ENCODE results near the gene CDK8. TPM values are rescaled to one million over a fixed set of nuclear protein-coding genes. Genes with fewer than 3 reads are reported as not detected.

CDK8 gene
- total and polyA plus RNA-seq, 10 of the 15 experiments (the other 5 are each of a cell fraction or from before 2014, with no cell fraction given), result 8.6 to 23.5 (median 12.5) TPM

- in situ Hi-C loops (cut with MboI), result no loop called here
- DNase-seq (ENCODE audit: low read depth, low spot score) (no peak), FAIRE-seq (no peak), ATAC-seq (no peak)
- Histone ChIP-seq H3K79me2 (ENCODE audit: control insufficient read depth, insufficient read depth, low read length) (no peaks in the 10 kb centered on the region), H3K36me3 (ENCODE audit: control insufficient read depth in 2 of 2, insufficient read depth in 2 of 2, low read length in 1 of 2) (no peaks in the 10 kb centered on the region), H3K9ac (ENCODE audit: control insufficient read depth, insufficient read depth, low read length) (no peak overlapping the region), H3K4me1 (ENCODE audit: control insufficient read depth, insufficient read depth, low read length) (no peaks in the 10 kb centered on the region), H3K4me3 (no peak overlapping the region), H2AFZ (ENCODE audit: control insufficient read depth, low read depth, low read length) (no peak overlapping the region), H3K4me2 (ENCODE audit: control insufficient read depth, insufficient read depth) (no peak overlapping the region), H3K27ac (ENCODE audit: control insufficient read depth, insufficient read depth) (no peak overlapping the region), H3K9me3 (replicated peaks; ENCODE audit: control insufficient read depth, insufficient read depth, low read length) (no peaks in the 10 kb centered on the region), H4K20me1 (ENCODE audit: control insufficient read depth, insufficient read depth) (no peaks in the 10 kb centered on the region), H3K27me3 (replicated peaks in 1 of 2; ENCODE audit: control insufficient read depth in 2 of 2, insufficient read depth in 2 of 2, low read length in 1 of 2) (no peaks in the 10 kb centered on the region; a peak in 1 of 4 replicates)
- ChIA-PET POLR2A (no interaction called here), CTCF (no interaction called here), SMC1A (ENCODE audit: uncharacterized antibody, unreplicated experiment) (interaction anchor here (1.0 kb wide), 1 partner anchor 44 kb away, joined by 3 read pairs; no protein-coding TSS in a partner anchor), RAD21 (ENCODE audit: unreplicated experiment) (no interaction called here)
- WGBS (ENCODE audit: insufficient coverage, insufficient replicate concordance, low lambda C conversion rate, missing lambda C conversion rate), result 49% methylated on average over 13 of the region's 13 CpGs
- BruUV-seq (replicated peaks), result no TSS peak
- TF ChIP-seq ZNF207 (IDR thresholded peaks at IDR 0.05; ENCODE audit: borderline replicate concordance) (no peak), ZBED1 (IDR thresholded peaks at IDR 0.05; ENCODE audit: borderline replicate concordance) (no peak), GATAD2B (conservative IDR thresholded peaks at IDR 0.05; ENCODE audit: low read depth) (no peak), SP1 (IDR thresholded peaks at IDR 0.05; ENCODE audit: low read depth, low read length) (no peak), SPI1 (IDR thresholded peaks at IDR 0.05; ENCODE audit: borderline replicate concordance, insufficient read depth, low read depth, low read length) (no peak), RUNX3 (IDR thresholded peaks at IDR 0.05; ENCODE audit: low read length) (no peak), RBBP5 (conservative IDR thresholded peaks at IDR 0.05) (no peak), RB1 (IDR thresholded peaks at IDR 0.05; ENCODE audit: borderline replicate concordance) (no peak), BACH1 (IDR thresholded peaks at IDR 0.05; ENCODE audit: borderline replicate concordance) (no peak), MEF2B (IDR thresholded peaks at IDR 0.05; ENCODE audit: partially characterized antibody, poor library complexity, severe bottlenecking) (no peak), TBL1XR1 (IDR thresholded peaks at IDR 0.05; ENCODE audit: low read depth, low read length) (no peak), ZBTB40 (IDR thresholded peaks at IDR 0.05; ENCODE audit: borderline replicate concordance) (no peak), IKZF2 (IDR thresholded peaks at IDR 0.05) (no peak), CHD1 (IDR thresholded peaks at IDR 0.05; ENCODE audit: low read depth, low read length) (no peak), ZNF217 (IDR thresholded peaks at IDR 0.05) (no peak)
- intact Hi-C loops (cut with micrococcal nuclease; ENCODE audit: unreplicated experiment), result no loop called here
Observed at GRCh38 chr13:26229080-26229615, 24.8 kb upstream of the CDK8 start.

Data from GM12878 (cell line).